NCI-H2227 treated with DMSO at 0.1 percent for 48 hours (cell line): Measurements from ENCODE around the gene PAQR9.

Experiments
- DNase-seq: peaks from one replicate; lab custom pipeline; 2025; lab: John Stamatoyannopoulos, UW

The PAQR9 gene

DNA sequence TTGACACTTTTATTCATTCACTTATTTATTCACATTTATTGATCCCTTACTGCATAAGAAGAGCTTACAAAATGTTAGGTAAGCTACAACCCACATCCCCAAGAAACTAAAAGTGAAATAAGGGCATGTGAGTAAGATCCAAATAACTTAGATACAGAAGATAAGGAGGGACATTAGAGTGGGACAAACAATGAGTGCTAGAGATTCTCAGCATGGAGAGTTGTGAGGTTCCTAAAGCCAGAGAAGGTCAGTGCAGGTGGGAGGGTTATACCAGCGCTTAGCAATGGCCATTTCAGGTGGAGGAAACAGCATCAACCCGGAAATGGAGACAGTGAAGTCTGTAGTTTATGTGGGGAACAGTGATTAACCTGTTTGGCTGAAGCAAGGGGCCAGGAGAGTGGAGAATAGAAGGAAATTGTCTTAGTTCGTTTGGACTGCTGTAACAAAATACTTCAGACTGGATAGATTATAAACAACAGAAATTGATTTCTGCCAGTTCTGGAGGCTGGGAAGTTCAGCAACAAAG, 49.1 kb downstream of the PAQR9 start:
- no peak for DNase-seq

DNA sequence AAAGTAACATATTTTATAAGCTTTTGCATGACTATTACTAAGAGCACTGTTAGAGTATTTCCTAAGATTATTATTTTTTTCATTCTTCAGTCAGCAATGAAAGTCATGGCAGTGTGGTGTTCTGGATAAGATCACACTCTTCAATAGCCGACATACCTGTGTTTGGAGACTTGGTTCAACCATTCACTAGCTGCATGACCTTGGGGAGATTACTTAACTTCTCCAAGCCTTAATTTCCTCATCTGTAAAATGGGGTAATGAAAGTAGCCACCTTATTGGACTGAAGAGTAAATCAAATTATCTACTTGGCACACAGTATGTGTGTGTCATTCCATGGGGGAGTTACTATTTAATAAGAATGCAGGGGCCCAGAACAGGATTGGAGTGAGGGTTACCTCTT, 50.0 kb downstream of the PAQR9 start:
- DNase-seq = no peak

- no peak for DNase-seq
Observed at GRCh38 chr3:142912402-142913172, 50.9 kb downstream of the PAQR9 start.
